Measurements from ENCODE around the gene ZC2HC1C. TPM values are rescaled to one million over a fixed set of nuclear protein-coding genes. Genes with fewer than 3 reads are reported as not detected.

Gene ZC2HC1C
- total RNA-seq, 1 experiment from 2014 or later = 1.4 TPM

GRCh38 chr14:75125617-75126016, 56.2 kb downstream of the ZC2HC1C start:
- H4K91ac ChIP-seq (ENCODE audit: insufficient read length, low read depth, low read length) = no peak overlapping the region
- no peak overlapping the region for H2BK20ac ChIP-seq (ENCODE audit: low read depth, low read length, poor library complexity, severe bottlenecking)
- no peak overlapping the region for H2AK5ac ChIP-seq (ENCODE audit: insufficient read length, low read length)
- no CpG with 5 or more reads among the region's 5 CpGs for WGBS (ENCODE audit: extremely low coverage, insufficient read length, low lambda C conversion rate)
- Mint-ChIP-seq H3K4me3 (peak overlapping the region; percentile 92 to 93), H3K36me3 (ENCODE audit: insufficient read depth in 1 of 3, low read depth in 3 of 3) (peaks cover 3 to 15% (median 3%) of the 10 kb centered on the region in 3 experiments; a peak in 5 of 7 replicates), H3K4me1 (peaks cover 12 to 21% of the 10 kb centered on the region in 2 experiments), H3K27me3 (ENCODE audit: low read depth) (no peaks in the 10 kb centered on the region), H3K27ac (no peak overlapping the region; a peak in 1 of 7 replicates), H3K9me3 (no peaks in the 10 kb centered on the region)
- no peak overlapping the region for H2AFZ ChIP-seq (ENCODE audit: low read length)
- no peak overlapping the region for H4K5ac ChIP-seq (ENCODE audit: insufficient read length, low read depth, low read length)
- H2BK120ac ChIP-seq (ENCODE audit: low read depth, low read length, poor library complexity, severe bottlenecking) = no peak overlapping the region
- H3K56ac ChIP-seq (ENCODE audit: insufficient read length, low read depth, low read length) = no peak overlapping the region
- no peak overlapping the region for H3K4ac ChIP-seq (ENCODE audit: low read depth, low read length)
- H3K79me2 ChIP-seq (ENCODE audit: insufficient read depth, low read length) = no peaks in the 10 kb centered on the region
- peak overlapping the region; percentile 86 for H3K4me2 ChIP-seq (ENCODE audit: insufficient read depth, insufficient read length, low read length)
- DNase-seq = no peak
- no peaks in the 10 kb centered on the region for H3K27me3 ChIP-seq (ENCODE audit: insufficient read depth, low read length)
- H3K27ac ChIP-seq (ENCODE audit: insufficient read length, low read depth, low read length) = no peak overlapping the region
- H3K23ac ChIP-seq (ENCODE audit: insufficient read length, low read depth, low read length) = no peak overlapping the region
- H4K8ac ChIP-seq (replicated peaks; ENCODE audit: insufficient read length, low read depth, low read length) = no peak overlapping the region
- no peaks in the 10 kb centered on the region for H3K79me1 ChIP-seq (ENCODE audit: insufficient read depth, low read depth, low read length, poor library complexity, severe bottlenecking)
- no peak for TF ChIP-seq CTCF (conservative IDR thresholded peaks at IDR 0.05)
- no peak overlapping the region for H2BK15ac ChIP-seq (ENCODE audit: low read depth, low read length)
- H3K9ac ChIP-seq (ENCODE audit: extremely low read depth, insufficient read length, low read length) = no peak overlapping the region
- H2BK12ac ChIP-seq (ENCODE audit: insufficient read length, low read depth, low read length) = no peak overlapping the region
- H3K14ac ChIP-seq (ENCODE audit: insufficient read depth, low read length) = no peak overlapping the region
- H3K23me2 ChIP-seq (ENCODE audit: insufficient read length, low read depth, low read length, poor library complexity, severe bottlenecking) = peaks cover 2% of the 10 kb centered on the region
- H3K18ac ChIP-seq (ENCODE audit: insufficient read length, low read depth, low read length) = no peak overlapping the region
- no peaks in the 10 kb centered on the region for H4K20me1 ChIP-seq (ENCODE audit: control insufficient read depth, insufficient read depth, insufficient read length)
- H3K9me3 ChIP-seq (ENCODE audit: control insufficient read depth, low read depth, low read length) = no peaks in the 10 kb centered on the region
- H3K4me1 ChIP-seq (ENCODE audit: insufficient read depth, low read length) = no peaks in the 10 kb centered on the region
- H3T11ph ChIP-seq (ENCODE audit: low read length) = no peak overlapping the region
- H2BK5ac ChIP-seq (ENCODE audit: insufficient read length, low read length) = no peak overlapping the region
